HG02970 (cell line): Measurements from ENCODE around the gene USP28.
"Not testable (repeated sequence)": the region's sequence is repeated elsewhere in the genome, so short reads cannot be mapped to it uniquely, and the experiment has no call there.

Experiments used
- ATAC-seq: cut with Tn5 transposase; IDR thresholded peaks from one replicate; pipeline ENCODE4 v1.9.1; 2021; ENCODE audit warnings: mild to moderate bottlenecking, moderate library complexity, moderate number of reproducible peaks; ENCODE audit not compliant: unreplicated experiment, low FRiP score

The USP28 gene

GRCh38 chr11:113781682-113782081, 93.7 kb downstream of the USP28 start:
- ATAC-seq = no peak

- ATAC-seq = no peak
These were observed 95.9 kb downstream of the USP28 start, which contains the start of gene CLDN25 for GRCh38 chr11:113779496-113779895. CLDN25 (plus strand) TSS chr11:113779796; CDS start chr11:113779796, 0 bp downstream.

GRCh38 chr11:113778111-113778910, 97.1 kb downstream of the USP28 start:
- ATAC-seq = no peak

GRCh38 chr11:113774174-113774503, 101.2 kb downstream of the USP28 start:
- ATAC-seq = no peak

GRCh38 chr11:113773416-113774173, 101.8 kb downstream of the USP28 start, which contains the start of gene ZW10:
ZW10 (minus strand) TSS chr11:113773692; CDS start chr11:113773666, 26 bp downstream.
- peak; percentile 98 for ATAC-seq

- ATAC-seq = no peak
These were observed 102.3 kb downstream of the USP28 start for GRCh38 chr11:113773092-113773415.

GRCh38 chr11:113771964-113772363, 103.4 kb downstream of the USP28 start:
- ATAC-seq = no peak

- no peak for ATAC-seq
These were observed 110.7 kb downstream of the USP28 start for GRCh38 chr11:113764527-113765219.

- ATAC-seq = not testable (repeated sequence)
These were observed 112.3 kb downstream of the USP28 start for GRCh38 chr11:113763040-113763439.

GRCh38 chr11:113760241-113760640, 115.1 kb downstream of the USP28 start:
- no peak for ATAC-seq

- no peak for ATAC-seq
These were observed 122.4 kb downstream of the USP28 start for GRCh38 chr11:113752932-113753331.
